ENCODE data around the gene FOXI3. TPM values are rescaled to one million over a fixed set of nuclear protein-coding genes. Genes with fewer than 3 reads are reported as not detected.
A peak's percentile ranks its signal among the peaks of the same experiment; 100 is the strongest.
"Not testable (repeated sequence)": the region's sequence is repeated elsewhere in the genome, so short reads cannot be mapped to it uniquely, and the experiment has no call there.

The FOXI3 gene
- total and polyA plus RNA-seq, 2 experiments from 2014 or later = 0.71 to 13.3 TPM

DNA sequence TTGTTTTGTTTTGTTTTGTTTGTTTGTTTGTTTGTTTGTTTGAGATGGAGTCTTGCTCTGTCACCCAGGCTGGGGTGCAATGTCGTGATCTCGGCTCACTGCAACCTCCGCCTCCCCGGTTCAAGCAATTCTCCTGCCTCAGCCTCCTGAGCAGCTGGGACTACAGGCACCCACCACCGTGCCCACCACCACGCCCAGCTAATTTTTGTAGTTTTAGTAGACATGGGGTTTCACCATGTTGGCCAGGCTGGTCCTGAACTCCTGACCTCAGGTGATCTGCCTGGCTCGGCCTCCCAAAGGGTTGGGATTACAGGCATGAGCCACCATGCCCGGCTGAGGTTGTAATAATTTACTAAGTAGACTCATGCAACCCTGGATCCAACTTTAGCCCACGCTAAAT, 33.4 kb downstream of the FOXI3 start:
- Histone ChIP-seq H3F3A (replicated peaks; ENCODE audit: low read depth) (peaks cover 21% of the 10 kb centered on the region), H3K4me1 (ENCODE audit: insufficient read depth) (peaks cover 34% of the 10 kb centered on the region)
- Mint-ChIP-seq H3K4me1 (peaks cover 27% of the 10 kb centered on the region), H3K27ac (0 out of 2 replicates have a peak overlapping the region, but pooled peaks have one; percentile 59)
- H3K36me3 Mint-ChIP-seq (ENCODE audit: low read depth); H3K9me2 ChIP-seq (ENCODE audit: insufficient read depth); H3K36me3 ChIP-seq (ENCODE audit: insufficient read depth); H4K20me1 ChIP-seq (replicated peaks; ENCODE audit: insufficient read depth); DNase-seq (ENCODE audit: low spot score); H3K4me3 ChIP-seq; H3K27me3 ChIP-seq (ENCODE audit: insufficient read depth); H3K4me2 ChIP-seq; H2AFZ ChIP-seq; H3K79me2 ChIP-seq (replicated peaks; ENCODE audit: insufficient read depth); H3K27ac ChIP-seq (ENCODE audit: low read depth); ATAC-seq; H3K4me3 Mint-ChIP-seq; H3K27me3 Mint-ChIP-seq (ENCODE audit: insufficient read depth, low read depth, poor library complexity); H3K9me3 Mint-ChIP-seq: not testable (repeated sequence)

- Histone ChIP-seq H3K27me3 (ENCODE audit: insufficient read depth) (no peaks in the 10 kb centered on the region), H3K9me2 (ENCODE audit: insufficient read depth) (no peaks in the 10 kb centered on the region), H2AFZ (peak overlapping the region; percentile 43), H3K4me1 (ENCODE audit: insufficient read depth) (peaks cover 34% of the 10 kb centered on the region), H3K36me3 (ENCODE audit: insufficient read depth) (no peaks in the 10 kb centered on the region), H3K79me2 (replicated peaks; ENCODE audit: insufficient read depth) (no peaks in the 10 kb centered on the region), H3K4me2 (peak overlapping the region; percentile 50), H4K20me1 (replicated peaks; ENCODE audit: insufficient read depth) (no peaks in the 10 kb centered on the region), H3F3A (replicated peaks; ENCODE audit: low read depth) (peaks cover 21% of the 10 kb centered on the region), H3K27ac (ENCODE audit: low read depth) (peak overlapping the region; percentile 41), H3K4me3 (peak overlapping the region; percentile 17; the same call in 1 of the 2 replicates)
- no peaks in the 10 kb centered on the region for H3K36me3 Mint-ChIP-seq (ENCODE audit: low read depth)
- H3K27ac Mint-ChIP-seq = peak overlapping the region; percentile 87
- peak; percentile 84 for DNase-seq (ENCODE audit: low spot score)
- no peak for TF ChIP-seq ZNF114 (CRISPR knock-in tag; IDR thresholded peaks at IDR 0.05)
- peak; percentile 70; the same call in 1 of the 2 replicates for TF ChIP-seq NANOG (IDR thresholded peaks at IDR 0.05; ENCODE audit: borderline replicate concordance)
- peak; percentile 73 for TF ChIP-seq ZNF462 (CRISPR knock-in tag; IDR thresholded peaks at IDR 0.05)
- 0 out of 2 replicates have a peak, but pooled peaks have one; percentile 4 for TF ChIP-seq CREB1 (CRISPR knock-in tag; IDR thresholded peaks at IDR 0.05; ENCODE audit: low read depth)
- no peak for TF ChIP-seq ETS1 (IDR thresholded peaks at IDR 0.05)
- TF ChIP-seq EZH2phosphoT487 (IDR thresholded peaks at IDR 0.05; ENCODE audit: unreplicated experiment) = no peak
- TF ChIP-seq, protein P1, sequence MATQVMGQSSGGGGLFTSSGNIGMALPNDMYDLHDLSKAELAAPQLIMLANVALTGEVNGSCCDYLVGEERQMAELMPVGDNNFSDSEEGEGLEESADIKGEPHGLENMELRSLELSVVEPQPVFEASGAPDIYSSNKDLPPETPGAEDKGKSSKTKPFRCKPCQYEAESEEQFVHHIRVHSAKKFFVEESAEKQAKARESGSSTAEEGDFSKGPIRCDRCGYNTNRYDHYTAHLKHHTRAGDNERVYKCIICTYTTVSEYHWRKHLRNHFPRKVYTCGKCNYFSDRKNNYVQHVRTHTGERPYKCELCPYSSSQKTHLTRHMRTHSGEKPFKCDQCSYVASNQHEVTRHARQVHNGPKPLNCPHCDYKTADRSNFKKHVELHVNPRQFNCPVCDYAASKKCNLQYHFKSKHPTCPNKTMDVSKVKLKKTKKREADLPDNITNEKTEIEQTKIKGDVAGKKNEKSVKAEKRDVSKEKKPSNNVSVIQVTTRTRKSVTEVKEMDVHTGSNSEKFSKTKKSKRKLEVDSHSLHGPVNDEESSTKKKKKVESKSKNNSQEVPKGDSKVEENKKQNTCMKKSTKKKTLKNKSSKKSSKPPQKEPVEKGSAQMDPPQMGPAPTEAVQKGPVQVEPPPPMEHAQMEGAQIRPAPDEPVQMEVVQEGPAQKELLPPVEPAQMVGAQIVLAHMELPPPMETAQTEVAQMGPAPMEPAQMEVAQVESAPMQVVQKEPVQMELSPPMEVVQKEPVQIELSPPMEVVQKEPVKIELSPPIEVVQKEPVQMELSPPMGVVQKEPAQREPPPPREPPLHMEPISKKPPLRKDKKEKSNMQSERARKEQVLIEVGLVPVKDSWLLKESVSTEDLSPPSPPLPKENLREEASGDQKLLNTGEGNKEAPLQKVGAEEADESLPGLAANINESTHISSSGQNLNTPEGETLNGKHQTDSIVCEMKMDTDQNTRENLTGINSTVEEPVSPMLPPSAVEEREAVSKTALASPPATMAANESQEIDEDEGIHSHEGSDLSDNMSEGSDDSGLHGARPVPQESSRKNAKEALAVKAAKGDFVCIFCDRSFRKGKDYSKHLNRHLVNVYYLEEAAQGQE (IDR thresholded peaks at IDR 0.05; ENCODE audit: unreplicated experiment) = no peak
- TF ChIP-seq, protein P2, sequence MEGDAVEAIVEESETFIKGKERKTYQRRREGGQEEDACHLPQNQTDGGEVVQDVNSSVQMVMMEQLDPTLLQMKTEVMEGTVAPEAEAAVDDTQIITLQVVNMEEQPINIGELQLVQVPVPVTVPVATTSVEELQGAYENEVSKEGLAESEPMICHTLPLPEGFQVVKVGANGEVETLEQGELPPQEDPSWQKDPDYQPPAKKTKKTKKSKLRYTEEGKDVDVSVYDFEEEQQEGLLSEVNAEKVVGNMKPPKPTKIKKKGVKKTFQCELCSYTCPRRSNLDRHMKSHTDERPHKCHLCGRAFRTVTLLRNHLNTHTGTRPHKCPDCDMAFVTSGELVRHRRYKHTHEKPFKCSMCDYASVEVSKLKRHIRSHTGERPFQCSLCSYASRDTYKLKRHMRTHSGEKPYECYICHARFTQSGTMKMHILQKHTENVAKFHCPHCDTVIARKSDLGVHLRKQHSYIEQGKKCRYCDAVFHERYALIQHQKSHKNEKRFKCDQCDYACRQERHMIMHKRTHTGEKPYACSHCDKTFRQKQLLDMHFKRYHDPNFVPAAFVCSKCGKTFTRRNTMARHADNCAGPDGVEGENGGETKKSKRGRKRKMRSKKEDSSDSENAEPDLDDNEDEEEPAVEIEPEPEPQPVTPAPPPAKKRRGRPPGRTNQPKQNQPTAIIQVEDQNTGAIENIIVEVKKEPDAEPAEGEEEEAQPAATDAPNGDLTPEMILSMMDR (conservative IDR thresholded peaks at IDR 0.05; ENCODE audit: low read depth in 2 of 2) = peak in 1 of 2 experiments; percentile 22; a peak in 1 of 4 replicates
- H3K9me3 Mint-ChIP-seq = no peaks in the 10 kb centered on the region
- peak overlapping the region; percentile 48 for H3K4me3 Mint-ChIP-seq
- H3K4me1 Mint-ChIP-seq = peaks cover 31% of the 10 kb centered on the region
- peaks cover 1% of the 10 kb centered on the region for H3K27me3 Mint-ChIP-seq (ENCODE audit: insufficient read depth, low read depth, poor library complexity)
- peak; percentile 92 for ATAC-seq
These were observed 36.4 kb downstream of the FOXI3 start for GRCh38 chr2:88416016-88416663.

Measured in GM23338 (cell line).